ENCODE measurements around the gene WNT7B. TPM values are rescaled to one million over a fixed set of nuclear protein-coding genes. Genes with fewer than 3 reads are reported as not detected.
A peak's percentile ranks its signal among the peaks of the same experiment; 100 is the strongest.

Gene WNT7B
- total RNA-seq (1 to 10 TPM in 1 of 6 donors, under 1 TPM in 5; 0.16 to 1.3 (median 0.62) TPM), polyA plus RNA-seq (under 1 TPM; 0.66 to 0.95 TPM)

GRCh38 chr22:45977003-45977411 lies at the start of gene WNT7B:
Gene WNT7B (minus strand): TSS chr22:45977162. CDS start chr22:45976754, 408 bp downstream.
- intact Hi-C loops (cut with DNase I) = no loop called here
- Histone ChIP-seq H3K27me3 (peaks cover 0 to 5% (median 1%) of the 10 kb centered on the region in 4 donors), H3K27ac (no peak within 1 kb of the TSS), H3K36me3 (no peaks in the 10 kb centered on the region), H3K9me3 (no peaks in the 10 kb centered on the region), H3K4me3 (peak within 1 kb of the TSS in 3 of 4 donors; percentile 12 to 42 (median 35)), H3K4me1 (peaks cover 0 to 3% (median 2%) of the 10 kb centered on the region in 3 donors)
- no peak for TF ChIP-seq CTCF (IDR thresholded peaks at IDR 0.05)
- FAIRE-seq (no peak), DNase-seq (peak in 1 of 6 donors; percentile 72), ATAC-seq (peak; percentile 19 to 43 (median 32))
- WGBS, 2 donors = 0 to 1% methylated on average over 10 to 49 of the region's 49 CpGs

- ATAC-seq = peak in 1 of 4 donors; percentile 3
- Histone ChIP-seq H3K4me1 (peaks cover 0 to 10% (median 8%) of the 10 kb centered on the region in 3 donors), H3K27ac (peak overlapping the region; percentile 78 to 84 (median 80)), H3K4me3 (no peak overlapping the region), H3K27me3 (no peaks in the 10 kb centered on the region), H3K9me3 (no peaks in the 10 kb centered on the region), H3K36me3 (no peaks in the 10 kb centered on the region)
- no peak for TF ChIP-seq CTCF (IDR thresholded peaks at IDR 0.05)
- WGBS, 2 donors = 86 to 88% methylated on average over 17 of the region's 17 CpGs
- peak in 3 of 6 donors; percentile 30 to 58 (median 49) for DNase-seq
- intact Hi-C loops (cut with DNase I) = no loop called here
- no peak for FAIRE-seq
Measured at GRCh38 chr22:46025973-46026898, 49.3 kb upstream of the WNT7B start.

GRCh38 chr22:46025225-46025972 lies 48.4 kb upstream of the WNT7B start:
- intact Hi-C loops (cut with DNase I) = no loop called here
- 94 to 99% methylated on average over 8 of the region's 8 CpGs for WGBS, 2 donors
- Histone ChIP-seq H3K27ac (no peak overlapping the region), H3K9me3 (no peaks in the 10 kb centered on the region), H3K27me3 (no peaks in the 10 kb centered on the region), H3K4me3 (no peak overlapping the region), H3K36me3 (no peaks in the 10 kb centered on the region), H3K4me1 (peaks cover 0 to 10% (median 8%) of the 10 kb centered on the region in 3 donors)
- DNase-seq = peak in 4 of 6 donors; percentile 14 to 40 (median 20)
- no peak for TF ChIP-seq CTCF (IDR thresholded peaks at IDR 0.05)
- no peak for ATAC-seq
- FAIRE-seq = no peak

- no peak overlapping the region for H3K27ac ChIP-seq
- peak in 3 of 6 donors; percentile 19 to 37 (median 28) for DNase-seq
- H3K36me3 ChIP-seq = no peaks in the 10 kb centered on the region
- no peak for FAIRE-seq
- no peaks in the 10 kb centered on the region for H3K9me3 ChIP-seq
- H3K4me3 ChIP-seq = no peak overlapping the region
- H3K27me3 ChIP-seq = no peaks in the 10 kb centered on the region
- peaks cover 0 to 10% (median 8%) of the 10 kb centered on the region in 3 donors for H3K4me1 ChIP-seq
- ATAC-seq = no peak
- no peak for TF ChIP-seq CTCF (IDR thresholded peaks at IDR 0.05)
- WGBS, 2 donors = 85 to 91% methylated on average over 4 of the region's 4 CpGs
- intact Hi-C loops (cut with DNase I) = no loop called here
Measured at GRCh38 chr22:46024136-46024840, 47.3 kb upstream of the WNT7B start.

Data from pancreas (tissue), 10 donors.